ENCODE results near the gene ST8SIA2.
A peak's percentile ranks its signal among the peaks of the same experiment; 100 is the strongest.

Gene ST8SIA2

DNA sequence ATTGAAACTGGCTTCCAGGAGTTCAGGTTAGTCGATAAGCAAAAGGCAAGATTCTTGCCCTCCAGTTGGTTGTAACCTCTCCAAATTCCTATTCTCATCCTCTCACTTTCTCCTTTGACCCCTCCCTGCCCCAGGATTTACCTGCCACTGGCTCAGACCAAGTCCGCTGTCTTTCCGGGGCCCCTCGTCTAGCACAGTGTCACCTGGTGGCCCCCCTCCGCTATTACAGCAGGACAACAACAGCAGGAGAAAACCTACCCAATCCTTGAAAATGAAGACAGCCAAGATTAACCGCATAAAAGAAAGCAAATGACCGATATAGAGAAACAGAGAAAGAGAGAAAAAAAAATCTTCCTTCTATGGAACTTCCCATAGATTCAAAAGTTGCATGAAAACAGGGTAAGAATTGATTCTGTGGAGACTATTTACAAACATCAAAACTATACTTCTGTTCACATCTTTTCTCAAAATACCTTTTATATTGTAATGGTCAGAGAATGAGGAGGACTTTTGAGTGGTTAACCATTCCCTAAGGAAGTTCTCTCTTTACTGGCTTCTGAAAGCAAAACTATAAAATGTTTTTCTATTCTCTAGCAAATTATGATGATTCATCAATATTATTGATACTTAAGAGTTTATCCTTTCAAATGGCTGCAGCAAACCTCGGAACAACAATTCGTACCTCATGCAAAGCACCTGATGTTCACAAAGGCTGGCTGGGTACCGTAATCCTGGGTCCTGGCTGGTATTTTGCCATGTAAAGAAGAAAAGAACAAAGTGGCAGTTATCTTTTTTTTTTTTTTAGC is 10.0 kb upstream of the ST8SIA2 start:
- DNase-seq (ENCODE audit: low read depth) = no peak

DNA sequence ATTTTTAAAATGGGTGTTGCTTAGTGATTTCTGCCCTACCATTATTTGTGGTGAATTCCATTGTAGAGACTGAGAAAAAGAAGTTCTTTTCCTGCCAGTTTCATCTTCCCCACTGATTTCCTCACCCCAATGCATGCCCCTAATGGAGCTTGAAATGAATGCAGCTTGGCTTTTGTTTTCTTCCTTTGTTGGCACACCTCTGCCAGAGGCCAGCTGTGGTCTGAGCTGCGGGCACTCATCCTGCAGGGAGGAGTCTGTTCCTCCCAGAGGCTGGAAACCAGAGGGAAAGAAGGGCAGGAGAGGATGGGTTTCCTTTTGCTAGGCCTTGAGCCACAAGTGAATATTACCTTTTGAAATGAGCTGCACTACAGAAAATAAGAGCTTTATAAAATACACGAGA is 9.3 kb upstream of the ST8SIA2 start:
- no peak for DNase-seq (ENCODE audit: low read depth)
- H3K4me3 ChIP-seq (ENCODE audit: low read depth, low read length) = no peak overlapping the region

More for the DNA sequence above, 10.0 kb upstream of the ST8SIA2 start:
- TF ChIP-seq, protein P1, sequence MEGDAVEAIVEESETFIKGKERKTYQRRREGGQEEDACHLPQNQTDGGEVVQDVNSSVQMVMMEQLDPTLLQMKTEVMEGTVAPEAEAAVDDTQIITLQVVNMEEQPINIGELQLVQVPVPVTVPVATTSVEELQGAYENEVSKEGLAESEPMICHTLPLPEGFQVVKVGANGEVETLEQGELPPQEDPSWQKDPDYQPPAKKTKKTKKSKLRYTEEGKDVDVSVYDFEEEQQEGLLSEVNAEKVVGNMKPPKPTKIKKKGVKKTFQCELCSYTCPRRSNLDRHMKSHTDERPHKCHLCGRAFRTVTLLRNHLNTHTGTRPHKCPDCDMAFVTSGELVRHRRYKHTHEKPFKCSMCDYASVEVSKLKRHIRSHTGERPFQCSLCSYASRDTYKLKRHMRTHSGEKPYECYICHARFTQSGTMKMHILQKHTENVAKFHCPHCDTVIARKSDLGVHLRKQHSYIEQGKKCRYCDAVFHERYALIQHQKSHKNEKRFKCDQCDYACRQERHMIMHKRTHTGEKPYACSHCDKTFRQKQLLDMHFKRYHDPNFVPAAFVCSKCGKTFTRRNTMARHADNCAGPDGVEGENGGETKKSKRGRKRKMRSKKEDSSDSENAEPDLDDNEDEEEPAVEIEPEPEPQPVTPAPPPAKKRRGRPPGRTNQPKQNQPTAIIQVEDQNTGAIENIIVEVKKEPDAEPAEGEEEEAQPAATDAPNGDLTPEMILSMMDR (IDR thresholded peaks at IDR 0.05; ENCODE audit: control insufficient read depth, extremely low read depth, insufficient read depth) = peak; percentile 80
- no peak overlapping the region for H3K4me3 ChIP-seq (ENCODE audit: low read depth, low read length)

DNA sequence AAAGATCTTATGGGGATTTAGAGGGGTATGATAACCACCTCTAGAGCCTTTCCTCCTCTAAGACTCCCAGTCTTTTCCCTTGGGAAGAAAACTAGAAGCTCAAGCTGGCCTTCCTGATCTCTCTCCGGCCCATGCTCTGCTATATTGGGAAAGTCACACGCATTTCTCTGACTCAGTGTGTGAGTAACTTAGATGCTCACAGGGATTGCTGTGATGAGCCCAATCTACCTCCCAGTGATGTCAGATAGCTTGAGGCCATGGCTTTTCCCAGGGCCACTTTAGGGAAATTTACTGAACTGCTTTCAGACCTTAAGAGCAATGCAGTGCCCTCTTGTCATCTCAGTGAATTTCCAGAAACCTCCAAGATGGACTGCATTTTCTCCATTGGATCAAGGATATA is 8.6 kb upstream of the ST8SIA2 start:
- TF ChIP-seq, protein P1 (IDR thresholded peaks at IDR 0.05; ENCODE audit: control insufficient read depth, extremely low read depth, insufficient read depth) = no peak
- no peak overlapping the region for H3K4me3 ChIP-seq (ENCODE audit: low read depth, low read length)
- no peak for DNase-seq (ENCODE audit: low read depth)

More for the DNA sequence above, 9.3 kb upstream of the ST8SIA2 start:
- TF ChIP-seq, protein P1 (IDR thresholded peaks at IDR 0.05; ENCODE audit: control insufficient read depth, extremely low read depth, insufficient read depth) = no peak

DNA sequence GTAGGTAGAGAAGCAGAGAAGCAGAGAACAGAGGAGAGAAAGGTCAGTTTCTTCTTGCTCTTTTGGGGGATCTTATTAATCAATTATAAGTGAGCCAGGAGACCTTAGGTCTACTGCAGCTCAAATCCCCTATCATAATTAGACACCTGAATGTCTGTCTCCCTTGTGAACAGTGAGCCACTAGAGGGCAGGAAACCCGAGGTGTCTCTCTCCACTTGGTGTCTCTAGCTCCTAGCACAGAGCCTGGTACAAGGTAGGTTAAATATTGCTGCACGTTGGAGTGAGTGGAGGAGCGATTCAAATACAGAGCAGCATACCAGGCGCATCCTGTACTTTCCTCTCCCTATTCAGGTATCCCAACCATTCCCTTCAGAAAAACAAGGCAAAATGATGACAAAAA is 2.0 kb upstream of the ST8SIA2 start:
- no peak overlapping the region for H3K4me3 ChIP-seq (ENCODE audit: low read depth, low read length)
- DNase-seq (ENCODE audit: low read depth) = peak; percentile 7
- TF ChIP-seq, protein P1 (IDR thresholded peaks at IDR 0.05; ENCODE audit: control insufficient read depth, extremely low read depth, insufficient read depth) = peak; percentile 76

DNA sequence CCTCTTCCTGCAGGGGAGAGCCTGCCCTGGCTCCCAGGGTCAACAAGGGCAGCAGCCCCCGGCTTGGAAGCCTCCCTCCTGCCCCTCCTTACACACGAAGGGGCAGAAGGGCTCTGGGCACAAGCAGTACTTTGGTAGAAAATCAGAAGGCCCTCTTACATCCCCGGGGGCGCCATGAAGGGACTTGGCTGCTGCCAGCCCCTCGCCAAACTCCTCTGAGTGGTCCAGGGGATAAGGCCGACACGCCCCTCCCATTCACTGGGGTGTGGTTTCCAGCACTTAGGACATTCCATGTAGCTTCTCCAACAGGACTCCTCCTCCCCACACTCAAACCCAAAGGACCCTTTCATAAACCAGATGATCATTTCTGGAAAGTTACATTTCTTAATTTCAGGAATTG is 1.2 kb upstream of the ST8SIA2 start:
- no peak overlapping the region for H3K4me3 ChIP-seq (ENCODE audit: low read depth, low read length)
- DNase-seq (ENCODE audit: low read depth) = no peak
- TF ChIP-seq, protein P1 (IDR thresholded peaks at IDR 0.05; ENCODE audit: control insufficient read depth, extremely low read depth, insufficient read depth) = no peak

DNA sequence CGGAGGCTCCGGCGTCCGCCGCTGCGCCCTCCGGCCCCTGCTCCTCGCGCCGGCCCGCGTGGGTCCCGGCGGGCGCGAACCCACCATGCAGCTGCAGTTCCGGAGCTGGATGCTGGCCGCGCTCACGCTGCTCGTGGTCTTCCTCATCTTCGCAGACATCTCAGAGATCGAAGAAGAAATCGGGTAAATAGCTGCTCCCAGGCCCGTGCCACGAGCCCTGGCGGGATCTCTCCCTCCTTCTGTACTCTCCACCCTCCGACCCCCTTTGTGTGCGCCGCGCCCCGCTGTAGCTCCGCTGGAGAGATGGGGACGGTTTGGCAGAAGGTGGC is 263 bp downstream of the ST8SIA2 start:
- DNase-seq (ENCODE audit: low read depth) = no peak
- TF ChIP-seq, protein P1 (IDR thresholded peaks at IDR 0.05; ENCODE audit: control insufficient read depth, extremely low read depth, insufficient read depth) = no peak
- peak overlapping the region; percentile 37 for H3K4me3 ChIP-seq (ENCODE audit: low read depth, low read length)
